ENCODE measurements around the gene GLP2R. TPM values are rescaled to one million over a fixed set of nuclear protein-coding genes. Genes with fewer than 3 reads are reported as not detected.

The GLP2R gene
- total RNA-seq, 1 donor: not detected

- no peak for TF ChIP-seq CTCF (IDR thresholded peaks at IDR 0.05; ENCODE audit: insufficient read depth, low read length)
- DNase-seq (ENCODE audit: low read depth): no peak
- no peak overlapping the region for H3K4me3 ChIP-seq (ENCODE audit: low read depth, low read length)
These were observed 18.4 kb downstream of the GLP2R start for GRCh38 chr17:9844153-9844552.

- no peak overlapping the region for H3K4me3 ChIP-seq (ENCODE audit: low read depth, low read length)
- no peak for DNase-seq (ENCODE audit: low read depth)
- no peak for TF ChIP-seq CTCF (IDR thresholded peaks at IDR 0.05; ENCODE audit: insufficient read depth, low read length)
These were observed 19.6 kb downstream of the GLP2R start for GRCh38 chr17:9845306-9845705.

- no peak for DNase-seq (ENCODE audit: low read depth)
- H3K4me3 ChIP-seq (ENCODE audit: low read depth, low read length): no peak overlapping the region
- TF ChIP-seq CTCF (IDR thresholded peaks at IDR 0.05; ENCODE audit: insufficient read depth, low read length): no peak
These were observed 24.4 kb downstream of the GLP2R start for GRCh38 chr17:9850151-9850550.

GRCh38 chr17:9854255-9854654, 28.5 kb downstream of the GLP2R start:
- TF ChIP-seq CTCF (IDR thresholded peaks at IDR 0.05; ENCODE audit: insufficient read depth, low read length): no peak
- no peak for DNase-seq (ENCODE audit: low read depth)
- no peak overlapping the region for H3K4me3 ChIP-seq (ENCODE audit: low read depth, low read length)

- DNase-seq (ENCODE audit: low read depth): no peak
- no peak overlapping the region for H3K4me3 ChIP-seq (ENCODE audit: low read depth, low read length)
- TF ChIP-seq CTCF (IDR thresholded peaks at IDR 0.05; ENCODE audit: insufficient read depth, low read length): no peak
These were observed 29.3 kb downstream of the GLP2R start for GRCh38 chr17:9855036-9855435.

- DNase-seq (ENCODE audit: low read depth): no peak
- H3K4me3 ChIP-seq (ENCODE audit: low read depth, low read length): no peak overlapping the region
- TF ChIP-seq CTCF (IDR thresholded peaks at IDR 0.05; ENCODE audit: insufficient read depth, low read length): no peak
These were observed 34.1 kb downstream of the GLP2R start for GRCh38 chr17:9859781-9860180.

GRCh38 chr17:9860851-9861250, 35.1 kb downstream of the GLP2R start:
- DNase-seq (ENCODE audit: low read depth): no peak
- no peak overlapping the region for H3K4me3 ChIP-seq (ENCODE audit: low read depth, low read length)
- TF ChIP-seq CTCF (IDR thresholded peaks at IDR 0.05; ENCODE audit: insufficient read depth, low read length): no peak
